T-helper 2 cell (primary cell): ENCODE results near the gene SH3RF2.
A peak's percentile ranks its signal among the peaks of the same experiment; 100 is the strongest.
"Not testable (repeated sequence)": the region's sequence is repeated elsewhere in the genome, so short reads cannot be mapped to it uniquely, and the experiment has no call there.

ENCODE experiments used
- DNase-seq, 5 experiments: peaks; one replicate each; pipeline versions ENCODE4 v3.0.0 to v3.0.0-alpha.2; 2012 to 2022

The SH3RF2 gene

GRCh38 chr5:145949474-145949873 lies 13.1 kb downstream of the SH3RF2 start:
- no peak for DNase-seq

GRCh38 chr5:145951071-145951470 lies 14.7 kb downstream of the SH3RF2 start:
- DNase-seq = no peak

- no peak for DNase-seq
Measured at GRCh38 chr5:145953202-145953601, 16.8 kb downstream of the SH3RF2 start.

- not testable (repeated sequence) for DNase-seq
Measured at GRCh38 chr5:145954140-145954539, 17.8 kb downstream of the SH3RF2 start.

GRCh38 chr5:145957388-145957787 lies 21.0 kb downstream of the SH3RF2 start:
- no peak for DNase-seq

- no peak for DNase-seq
Measured at GRCh38 chr5:145958436-145958835, 22.1 kb downstream of the SH3RF2 start.

- no peak for DNase-seq
Measured at GRCh38 chr5:145960166-145960565, 23.8 kb downstream of the SH3RF2 start.

- no peak for DNase-seq
Measured at GRCh38 chr5:145960848-145961600, 24.6 kb downstream of the SH3RF2 start.

GRCh38 chr5:145962001-145962400 lies 25.6 kb downstream of the SH3RF2 start:
- no peak for DNase-seq

GRCh38 chr5:145964008-145964407 lies 27.6 kb downstream of the SH3RF2 start:
- DNase-seq = not testable (repeated sequence)

GRCh38 chr5:145965804-145966203 lies 29.4 kb downstream of the SH3RF2 start:
- DNase-seq = no peak

GRCh38 chr5:145967296-145967695 lies 30.9 kb downstream of the SH3RF2 start:
- no peak for DNase-seq

GRCh38 chr5:145968970-145969713 lies 32.8 kb downstream of the SH3RF2 start:
- no peak for DNase-seq

- no peak for DNase-seq
Measured at GRCh38 chr5:145969714-145970092, 33.3 kb downstream of the SH3RF2 start.

- DNase-seq = no peak
Measured at GRCh38 chr5:145971108-145971507, 34.7 kb downstream of the SH3RF2 start.

GRCh38 chr5:145971701-145972100 lies 35.3 kb downstream of the SH3RF2 start:
- no peak for DNase-seq

GRCh38 chr5:145975001-145975360 lies 38.6 kb downstream of the SH3RF2 start:
- DNase-seq = no peak

GRCh38 chr5:145975361-145976066 lies 39.1 kb downstream of the SH3RF2 start:
- DNase-seq = peak in 1 of 5 experiments; percentile 28

- DNase-seq = peak in 1 of 5 experiments; percentile 7
Measured at GRCh38 chr5:145976431-145977155, 40.2 kb downstream of the SH3RF2 start.

GRCh38 chr5:145978171-145978570 lies 41.8 kb downstream of the SH3RF2 start:
- no peak for DNase-seq

- no peak for DNase-seq
Measured at GRCh38 chr5:145978708-145979107, 42.3 kb downstream of the SH3RF2 start.

- no peak for DNase-seq
Measured at GRCh38 chr5:145979270-145980223, 43.2 kb downstream of the SH3RF2 start.
